GM12878 (cell line): Measurements from ENCODE around the gene SPAG6.

Experiments
- BHLHE40 ChIP-seq, 2 experiments: fragments of 450-650 bp in 1 of 2; IDR thresholded peaks; 2 replicates each; pipeline ENCODE4 v1.6.1; 2011 to 2017; ENCODE audit warnings: low read depth in 2 of 2, borderline replicate concordance in 1 of 2, improper control_type of control experiment in 1 of 2, low read length in 1 of 2, mild to moderate bottlenecking in 1 of 2
- DPF2 ChIP-seq: fragments of 450-650 bp; IDR thresholded peaks from 2 replicates; pipeline ENCODE4 v1.6.1; 2017; ENCODE audit warnings: mild to moderate bottlenecking
- RAD51 ChIP-seq: fragments of 450-650 bp; IDR thresholded peaks from 2 replicates; pipeline ENCODE4 v1.6.1; 2016; ENCODE audit warnings: moderate library complexity, mild to moderate bottlenecking, inconsistent platforms
- RELA ChIP-seq: fragments of 450-650 bp; IDR thresholded peaks from 2 replicates; pipeline ENCODE4 v1.8.0; 2014; ENCODE audit warnings: borderline replicate concordance; ENCODE audit not compliant: partially characterized antibody
- RFX5 ChIP-seq: IDR thresholded peaks from 2 replicates; pipeline ENCODE4 v1.6.1; 2011; ENCODE audit warnings: low read depth, low read length, improper control_type of control experiment
- RUNX3 ChIP-seq: IDR thresholded peaks from 2 replicates; pipeline ENCODE4 v1.6.1; 2012; ENCODE audit warnings: low read length, inconsistent platforms
- ZZZ3 ChIP-seq: IDR thresholded peaks from 2 replicates; pipeline ENCODE4 v1.6.1; 2011; ENCODE audit warnings: low read depth; ENCODE audit not compliant: control insufficient read depth, insufficient read length
- TF ChIP-seq, protein P1 (sequence below): IDR thresholded peaks from 2 replicates; pipeline ENCODE4 v1.6.1; 2012; ENCODE audit warnings: low read length, inconsistent platforms
- TF ChIP-seq, protein P2 (sequence below): IDR thresholded peaks from 2 replicates; pipeline ENCODE4 v1.6.1; 2011; ENCODE audit warnings: low read depth, mild to moderate bottlenecking, low read length, moderate library complexity, borderline replicate concordance; ENCODE audit errors: extremely low read depth
- TF ChIP-seq, protein P3 (sequence below): fragments of 450-650 bp; IDR thresholded peaks from 2 replicates; pipeline ENCODE4 v1.6.1; 2017; ENCODE audit warnings: mild to moderate bottlenecking, low read depth, inconsistent platforms; ENCODE audit not compliant: poor library complexity, severe bottlenecking
- TF ChIP-seq, protein P4 (sequence below): IDR thresholded peaks from 2 replicates; pipeline ENCODE4 v1.6.1; 2012; ENCODE audit warnings: mild to moderate bottlenecking, low read depth, low read length
- TF ChIP-seq, protein P5 (sequence below): IDR thresholded peaks from 2 replicates; pipeline ENCODE4 v1.6.1; 2012; ENCODE audit warnings: low read depth, low read length, improper control_type of control experiment
- TF ChIP-seq, protein P6 (sequence below), 3 experiments: IDR thresholded peaks in 2 of 3; conservative IDR thresholded peaks in 1 of 3; 2 replicates each; pipeline ENCODE4 v1.5.1; 2011; ENCODE audit warnings: low read depth in 3 of 3, low read length in 3 of 3, mild to moderate bottlenecking in 3 of 3, control low read depth in 2 of 3, moderate library complexity in 2 of 3, inconsistent platforms in 1 of 3, mixed read lengths in 1 of 3; ENCODE audit not compliant: control insufficient read depth in 2 of 3, insufficient read depth in 1 of 3; ENCODE audit errors: extremely low read depth in 1 of 3

DNA sequence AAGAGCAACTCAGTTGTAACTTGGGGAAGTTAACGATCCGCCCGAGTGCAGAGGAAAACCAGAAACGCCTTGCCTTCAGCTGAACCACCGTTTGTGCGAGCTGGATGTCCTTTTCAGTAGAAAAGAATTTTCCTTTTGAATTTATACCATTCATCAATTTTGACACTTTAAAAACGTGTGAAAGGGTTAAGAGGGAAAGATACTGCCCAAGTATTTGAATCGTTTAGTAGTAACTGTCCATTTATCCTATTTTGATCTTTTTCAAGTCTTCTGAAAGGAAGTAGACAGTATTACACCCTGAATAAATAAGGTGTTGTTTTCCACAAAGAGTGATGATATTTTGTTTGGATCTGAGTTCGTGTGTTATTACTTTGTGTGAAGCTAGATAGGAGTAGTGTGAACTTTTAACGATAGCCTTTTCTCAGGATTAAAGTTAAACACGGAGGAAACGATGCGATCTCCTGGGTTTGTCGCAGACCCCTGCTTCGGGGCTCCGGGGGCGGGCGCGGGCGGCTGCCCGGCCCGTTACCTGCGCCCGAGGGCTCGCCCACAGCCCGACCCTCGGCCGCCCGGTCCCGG is 25.2 kb upstream of the SPAG6 start:
- TF ChIP-seq DPF2 (no peak), RFX5 (no peak), ZZZ3 (no peak), BHLHE40 (IDR thresholded peaks at IDR 0.05; ENCODE audit: borderline replicate concordance in 1 of 2, low read depth in 2 of 2, low read length in 1 of 2) (no peak), RAD51 (no peak), RUNX3 (no peak), RELA (no peak)
- TF ChIP-seq, protein P1, sequence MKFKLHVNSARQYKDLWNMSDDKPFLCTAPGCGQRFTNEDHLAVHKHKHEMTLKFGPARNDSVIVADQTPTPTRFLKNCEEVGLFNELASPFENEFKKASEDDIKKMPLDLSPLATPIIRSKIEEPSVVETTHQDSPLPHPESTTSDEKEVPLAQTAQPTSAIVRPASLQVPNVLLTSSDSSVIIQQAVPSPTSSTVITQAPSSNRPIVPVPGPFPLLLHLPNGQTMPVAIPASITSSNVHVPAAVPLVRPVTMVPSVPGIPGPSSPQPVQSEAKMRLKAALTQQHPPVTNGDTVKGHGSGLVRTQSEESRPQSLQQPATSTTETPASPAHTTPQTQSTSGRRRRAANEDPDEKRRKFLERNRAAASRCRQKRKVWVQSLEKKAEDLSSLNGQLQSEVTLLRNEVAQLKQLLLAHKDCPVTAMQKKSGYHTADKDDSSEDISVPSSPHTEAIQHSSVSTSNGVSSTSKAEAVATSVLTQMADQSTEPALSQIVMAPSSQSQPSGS = no peak
- TF ChIP-seq, protein P2, sequence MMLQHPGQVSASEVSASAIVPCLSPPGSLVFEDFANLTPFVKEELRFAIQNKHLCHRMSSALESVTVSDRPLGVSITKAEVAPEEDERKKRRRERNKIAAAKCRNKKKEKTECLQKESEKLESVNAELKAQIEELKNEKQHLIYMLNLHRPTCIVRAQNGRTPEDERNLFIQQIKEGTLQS = no peak
- TF ChIP-seq, protein P3, sequence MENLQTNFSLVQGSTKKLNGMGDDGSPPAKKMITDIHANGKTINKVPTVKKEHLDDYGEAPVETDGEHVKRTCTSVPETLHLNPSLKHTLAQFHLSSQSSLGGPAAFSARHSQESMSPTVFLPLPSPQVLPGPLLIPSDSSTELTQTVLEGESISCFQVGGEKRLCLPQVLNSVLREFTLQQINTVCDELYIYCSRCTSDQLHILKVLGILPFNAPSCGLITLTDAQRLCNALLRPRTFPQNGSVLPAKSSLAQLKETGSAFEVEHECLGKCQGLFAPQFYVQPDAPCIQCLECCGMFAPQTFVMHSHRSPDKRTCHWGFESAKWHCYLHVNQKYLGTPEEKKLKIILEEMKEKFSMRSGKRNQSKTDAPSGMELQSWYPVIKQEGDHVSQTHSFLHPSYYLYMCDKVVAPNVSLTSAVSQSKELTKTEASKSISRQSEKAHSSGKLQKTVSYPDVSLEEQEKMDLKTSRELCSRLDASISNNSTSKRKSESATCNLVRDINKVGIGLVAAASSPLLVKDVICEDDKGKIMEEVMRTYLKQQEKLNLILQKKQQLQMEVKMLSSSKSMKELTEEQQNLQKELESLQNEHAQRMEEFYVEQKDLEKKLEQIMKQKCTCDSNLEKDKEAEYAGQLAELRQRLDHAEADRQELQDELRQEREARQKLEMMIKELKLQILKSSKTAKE = no peak
- TF ChIP-seq, protein P4, sequence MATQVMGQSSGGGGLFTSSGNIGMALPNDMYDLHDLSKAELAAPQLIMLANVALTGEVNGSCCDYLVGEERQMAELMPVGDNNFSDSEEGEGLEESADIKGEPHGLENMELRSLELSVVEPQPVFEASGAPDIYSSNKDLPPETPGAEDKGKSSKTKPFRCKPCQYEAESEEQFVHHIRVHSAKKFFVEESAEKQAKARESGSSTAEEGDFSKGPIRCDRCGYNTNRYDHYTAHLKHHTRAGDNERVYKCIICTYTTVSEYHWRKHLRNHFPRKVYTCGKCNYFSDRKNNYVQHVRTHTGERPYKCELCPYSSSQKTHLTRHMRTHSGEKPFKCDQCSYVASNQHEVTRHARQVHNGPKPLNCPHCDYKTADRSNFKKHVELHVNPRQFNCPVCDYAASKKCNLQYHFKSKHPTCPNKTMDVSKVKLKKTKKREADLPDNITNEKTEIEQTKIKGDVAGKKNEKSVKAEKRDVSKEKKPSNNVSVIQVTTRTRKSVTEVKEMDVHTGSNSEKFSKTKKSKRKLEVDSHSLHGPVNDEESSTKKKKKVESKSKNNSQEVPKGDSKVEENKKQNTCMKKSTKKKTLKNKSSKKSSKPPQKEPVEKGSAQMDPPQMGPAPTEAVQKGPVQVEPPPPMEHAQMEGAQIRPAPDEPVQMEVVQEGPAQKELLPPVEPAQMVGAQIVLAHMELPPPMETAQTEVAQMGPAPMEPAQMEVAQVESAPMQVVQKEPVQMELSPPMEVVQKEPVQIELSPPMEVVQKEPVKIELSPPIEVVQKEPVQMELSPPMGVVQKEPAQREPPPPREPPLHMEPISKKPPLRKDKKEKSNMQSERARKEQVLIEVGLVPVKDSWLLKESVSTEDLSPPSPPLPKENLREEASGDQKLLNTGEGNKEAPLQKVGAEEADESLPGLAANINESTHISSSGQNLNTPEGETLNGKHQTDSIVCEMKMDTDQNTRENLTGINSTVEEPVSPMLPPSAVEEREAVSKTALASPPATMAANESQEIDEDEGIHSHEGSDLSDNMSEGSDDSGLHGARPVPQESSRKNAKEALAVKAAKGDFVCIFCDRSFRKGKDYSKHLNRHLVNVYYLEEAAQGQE = no peak
- TF ChIP-seq, protein P5, sequence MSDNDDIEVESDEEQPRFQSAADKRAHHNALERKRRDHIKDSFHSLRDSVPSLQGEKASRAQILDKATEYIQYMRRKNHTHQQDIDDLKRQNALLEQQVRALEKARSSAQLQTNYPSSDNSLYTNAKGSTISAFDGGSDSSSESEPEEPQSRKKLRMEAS = no peak
- TF ChIP-seq, protein P6, sequence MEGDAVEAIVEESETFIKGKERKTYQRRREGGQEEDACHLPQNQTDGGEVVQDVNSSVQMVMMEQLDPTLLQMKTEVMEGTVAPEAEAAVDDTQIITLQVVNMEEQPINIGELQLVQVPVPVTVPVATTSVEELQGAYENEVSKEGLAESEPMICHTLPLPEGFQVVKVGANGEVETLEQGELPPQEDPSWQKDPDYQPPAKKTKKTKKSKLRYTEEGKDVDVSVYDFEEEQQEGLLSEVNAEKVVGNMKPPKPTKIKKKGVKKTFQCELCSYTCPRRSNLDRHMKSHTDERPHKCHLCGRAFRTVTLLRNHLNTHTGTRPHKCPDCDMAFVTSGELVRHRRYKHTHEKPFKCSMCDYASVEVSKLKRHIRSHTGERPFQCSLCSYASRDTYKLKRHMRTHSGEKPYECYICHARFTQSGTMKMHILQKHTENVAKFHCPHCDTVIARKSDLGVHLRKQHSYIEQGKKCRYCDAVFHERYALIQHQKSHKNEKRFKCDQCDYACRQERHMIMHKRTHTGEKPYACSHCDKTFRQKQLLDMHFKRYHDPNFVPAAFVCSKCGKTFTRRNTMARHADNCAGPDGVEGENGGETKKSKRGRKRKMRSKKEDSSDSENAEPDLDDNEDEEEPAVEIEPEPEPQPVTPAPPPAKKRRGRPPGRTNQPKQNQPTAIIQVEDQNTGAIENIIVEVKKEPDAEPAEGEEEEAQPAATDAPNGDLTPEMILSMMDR (IDR thresholded peaks at IDR 0.05 in 2 of 3, conservative IDR thresholded peaks at IDR 0.05 in 1 of 3; ENCODE audit: control insufficient read depth in 2 of 3, extremely low read depth in 1 of 3, insufficient read depth in 1 of 3, low read depth in 3 of 3, low read length in 3 of 3) = no peak
